Gastrocnemius medialis (tissue), 4 donors: ENCODE data around the gene ZDBF2. TPM values are rescaled to one million over a fixed set of nuclear protein-coding genes. Genes with fewer than 3 reads are reported as not detected.
"Not testable (repeated sequence)": the region's sequence is repeated elsewhere in the genome, so short reads cannot be mapped to it uniquely, and the experiment has no call there.

ENCODE experiments used
- ATAC-seq, 2 donors: fragments of 150-250 bp; one replicate each; pipeline ENCODE4 v1.9.1; 2016
- DNase-seq, 2 donors: peaks; one replicate each; pipeline ENCODE4 v3.0.0-alpha.2; 2019
- H3K27ac ChIP-seq, 4 donors: fragments of 200-600 bp; sonication (generic); 1 replicate in 1 of 4; 2 replicates in 3 of 4; pipeline ENCODE4 v1.5.1; 2016 to 2018; ENCODE audit warnings: mild to moderate bottlenecking in 2 of 4, moderate library complexity in 1 of 4
- H3K27me3 ChIP-seq, 3 donors: fragments of 200-600 bp; sonication (generic) in 2 of 3; 1 replicate in 1 of 3; 2 replicates in 2 of 3; pipeline versions ENCODE4 v1.5.1 to v1.6.0; 2016 to 2019; ENCODE audit warnings: mild to moderate bottlenecking in 1 of 3, moderate library complexity in 1 of 3
- H3K36me3 ChIP-seq, 2 donors: fragments of 200-600 bp; sonication (generic) in 1 of 2; one replicate each; pipeline ENCODE4 v1.5.1; 2017 to 2018
- H3K4me1 ChIP-seq, 2 donors: fragments of 200-600 bp; sonication (generic) in 1 of 2; one replicate each; pipeline ENCODE4 v1.5.1; 2016 to 2017; ENCODE audit warnings: mild to moderate bottlenecking in 2 of 2
- H3K4me3 ChIP-seq, 4 donors: fragments of 200-600 bp; sonication (generic) in 3 of 4; 1 replicate in 1 of 4; 2 replicates in 3 of 4; pipeline ENCODE4 v1.5.1; 2016 to 2019; ENCODE audit warnings: mild to moderate bottlenecking in 2 of 4
- H3K9me3 ChIP-seq, 3 donors: fragments of 200-600 bp; sonication (generic) in 2 of 3; 1 replicate in 1 of 3; 2 replicates in 2 of 3; pipeline ENCODE4 v1.5.1; 2016 to 2019
- CTCF ChIP-seq, 5 experiments: fragments of 450-650 bp in 3 of 5; fragments of 200-600 bp in 2 of 5; sonication (generic) in 2 of 5; IDR thresholded peaks in 4 of 5; conservative IDR thresholded peaks in 1 of 5; 1 replicate in 4 of 5; 2 replicates in 1 of 5; pipeline ENCODE4 v1.5.1; 2016 to 2019; ENCODE audit warnings: antibody characterized with exemption in 5 of 5, mild to moderate bottlenecking in 3 of 5, moderate library complexity in 3 of 5
- POLR2A ChIP-seq, 2 donors: fragments of 450-650 bp; IDR thresholded peaks; one replicate each; pipeline ENCODE4 v1.6.1; 2017; ENCODE audit warnings: antibody characterized with exemption in 2 of 2, mild to moderate bottlenecking in 2 of 2, moderate library complexity in 2 of 2
- in situ Hi-C, 4 donors: fragments of 200-750 bp; cut with MboI; loops; one replicate each; pipeline versions ENCODE4 v1.15.0 to v1.8.0; 2017; ENCODE audit warnings: low sequenced_read_pairs in 4 of 4
- intact Hi-C: fragments of 100-400 bp; cut with DNase I; formaldehyde crosslinking; loops from one replicate; pipeline ENCODE4 v1.15.1; 2023; ENCODE audit warnings: low total_unique reads
- total RNA-seq, 4 donors: library from RNA; depleted of rRNA; stranded (reverse); fragments of >200 nt; gene quantifications; one replicate each; pipeline versions ENCODE4 v1.1.0 to v1.2.3, GENCODE V29; 2016

Gene ZDBF2
- total RNA-seq, 4 donors from 2014 or later: 5.8 to 13.2 (median 9.5) TPM

GRCh38 chr2:206257350-206257749, 17.1 kb upstream of the ZDBF2 start:
- intact Hi-C loops: no loop called here
- no peak for DNase-seq
- no peaks in the 10 kb centered on the region for H3K36me3 ChIP-seq
- ATAC-seq: no peak
- H3K4me1 ChIP-seq: no peaks in the 10 kb centered on the region
- no peak overlapping the region for H3K27ac ChIP-seq
- peaks cover 67 to 91% (median 91%) of the 10 kb centered on the region in 3 donors for H3K27me3 ChIP-seq
- no peak overlapping the region for H3K4me3 ChIP-seq
- no peaks in the 10 kb centered on the region for H3K9me3 ChIP-seq
- TF ChIP-seq POLR2A (IDR thresholded peaks at IDR 0.05) (no peak), CTCF (IDR thresholded peaks at IDR 0.05 in 4 of 5, conservative IDR thresholded peaks at IDR 0.05 in 1 of 5) (no peak)
- in situ Hi-C loops: no loop called here

GRCh38 chr2:206257861-206258260, 16.6 kb upstream of the ZDBF2 start:
- TF ChIP-seq POLR2A (IDR thresholded peaks at IDR 0.05): no peak
- TF ChIP-seq CTCF (IDR thresholded peaks at IDR 0.05 in 4 of 5, conservative IDR thresholded peaks at IDR 0.05 in 1 of 5): no peak
- H3K36me3 ChIP-seq: no peaks in the 10 kb centered on the region
- ATAC-seq: no peak
- peaks cover 66 to 91% (median 86%) of the 10 kb centered on the region in 3 donors for H3K27me3 ChIP-seq
- in situ Hi-C loops (no loop called here), intact Hi-C loops (no loop called here)
- H3K4me3 ChIP-seq: no peak overlapping the region
- DNase-seq: no peak
- H3K9me3 ChIP-seq: no peaks in the 10 kb centered on the region
- no peak overlapping the region for H3K27ac ChIP-seq
- no peaks in the 10 kb centered on the region for H3K4me1 ChIP-seq

GRCh38 chr2:206258615-206259014, 15.8 kb upstream of the ZDBF2 start:
- intact Hi-C loops, DNase-seq, H3K9me3 ChIP-seq, ATAC-seq, H3K27ac ChIP-seq, H3K4me1 ChIP-seq, in situ Hi-C loops, H3K36me3 ChIP-seq, H3K4me3 ChIP-seq: not testable (repeated sequence)
- H3K27me3 ChIP-seq: peaks cover 67 to 89% (median 84%) of the 10 kb centered on the region in 3 donors

GRCh38 chr2:206259376-206260187, 14.9 kb upstream of the ZDBF2 start:
- in situ Hi-C loops (no loop called here), intact Hi-C loops (no loop called here)

More at GRCh38 chr2:206259376-206260187, 14.9 kb upstream of the ZDBF2 start:
- Histone ChIP-seq H3K36me3 (no peaks in the 10 kb centered on the region), H3K27ac (no peak overlapping the region), H3K4me1 (no peaks in the 10 kb centered on the region), H3K9me3 (no peaks in the 10 kb centered on the region), H3K4me3 (no peak overlapping the region), H3K27me3 (peaks cover 64 to 91% (median 87%) of the 10 kb centered on the region in 3 donors)
- no peak for DNase-seq
- ATAC-seq: no peak
- TF ChIP-seq POLR2A (IDR thresholded peaks at IDR 0.05) (no peak), CTCF (IDR thresholded peaks at IDR 0.05 in 4 of 5, conservative IDR thresholded peaks at IDR 0.05 in 1 of 5) (no peak)
